Memory B cell (primary cell): Measurements from ENCODE around the gene RCCD1.

Experiments used
- ATAC-seq: fragments of 150-1000 bp; cut with Tn5 transposase; 2 replicates; pipeline ENCODE4 v1.10.0; 2021; ENCODE audit warnings: low read depth, mild to moderate bottlenecking, moderate library complexity
- DNase-seq, 2 donors: peaks; one replicate each; pipeline ENCODE4 v3.0.0; 2022; ENCODE audit warnings: low spot score in 2 of 2
- H3K27ac Mint-ChIP-seq: one replicate; pipeline ENCODE4 v1.8.0; 2022; ENCODE audit warnings: mild to moderate bottlenecking, moderate library complexity, mixed read lengths
- H3K27me3 Mint-ChIP-seq: one replicate; pipeline ENCODE4 v1.8.0; 2022; ENCODE audit warnings: mixed read lengths
- H3K36me3 Mint-ChIP-seq: one replicate; pipeline ENCODE4 v1.8.0; 2022; ENCODE audit warnings: mild to moderate bottlenecking, mixed read lengths
- H3K4me1 Mint-ChIP-seq: one replicate; pipeline ENCODE4 v1.8.0; 2022; ENCODE audit warnings: mixed read lengths
- H3K4me3 Mint-ChIP-seq: one replicate; pipeline ENCODE4 v1.8.0; 2022; ENCODE audit warnings: mild to moderate bottlenecking, moderate library complexity, mixed read lengths
- H3K9me3 Mint-ChIP-seq: one replicate; pipeline ENCODE4 v1.8.0; 2022; ENCODE audit warnings: mixed read lengths

Gene RCCD1

GRCh38 chr15:90959028-90959595 lies 4.4 kb downstream of the RCCD1 start:
- Mint-ChIP-seq H3K27ac (no peak overlapping the region), H3K36me3 (peaks cover 10% of the 10 kb centered on the region), H3K9me3 (no peaks in the 10 kb centered on the region), H3K4me1 (peaks cover 2% of the 10 kb centered on the region), H3K4me3 (no peak overlapping the region), H3K27me3 (no peaks in the 10 kb centered on the region)
- ATAC-seq (no peak), DNase-seq (no peak)

GRCh38 chr15:90959894-90960293 lies 5.2 kb downstream of the RCCD1 start:
- Mint-ChIP-seq H3K4me1 (no peaks in the 10 kb centered on the region), H3K9me3 (no peaks in the 10 kb centered on the region), H3K27me3 (no peaks in the 10 kb centered on the region), H3K27ac (no peak overlapping the region), H3K36me3 (peaks cover 10% of the 10 kb centered on the region), H3K4me3 (no peak overlapping the region)
- no peak for DNase-seq
- no peak for ATAC-seq

- H3K27ac Mint-ChIP-seq, result no peak overlapping the region
- no peak overlapping the region for H3K4me3 Mint-ChIP-seq
- H3K27me3 Mint-ChIP-seq, result no peaks in the 10 kb centered on the region
- H3K4me1 Mint-ChIP-seq, result no peaks in the 10 kb centered on the region
- no peak for ATAC-seq
- H3K36me3 Mint-ChIP-seq, result peaks cover 10% of the 10 kb centered on the region
- no peaks in the 10 kb centered on the region for H3K9me3 Mint-ChIP-seq
- no peak for DNase-seq
Observed at GRCh38 chr15:90960298-90961091, 5.8 kb downstream of the RCCD1 start.

GRCh38 chr15:90962021-90962420 lies 7.3 kb downstream of the RCCD1 start:
- peaks cover 14% of the 10 kb centered on the region for H3K36me3 Mint-ChIP-seq
- H3K4me3 Mint-ChIP-seq, result no peak overlapping the region
- DNase-seq, result no peak
- no peaks in the 10 kb centered on the region for H3K27me3 Mint-ChIP-seq
- ATAC-seq, result no peak
- H3K9me3 Mint-ChIP-seq, result no peaks in the 10 kb centered on the region
- H3K4me1 Mint-ChIP-seq, result no peaks in the 10 kb centered on the region
- no peak overlapping the region for H3K27ac Mint-ChIP-seq

GRCh38 chr15:90966262-90966661 lies 11.6 kb downstream of the RCCD1 start:
- Mint-ChIP-seq H3K4me3 (no peak overlapping the region), H3K36me3 (peaks cover 10% of the 10 kb centered on the region), H3K27me3 (no peaks in the 10 kb centered on the region), H3K9me3 (no peaks in the 10 kb centered on the region), H3K4me1 (no peaks in the 10 kb centered on the region), H3K27ac (peak overlapping the region; percentile 37)
- no peak for DNase-seq
- no peak for ATAC-seq

GRCh38 chr15:90967206-90967605 lies 12.5 kb downstream of the RCCD1 start:
- Mint-ChIP-seq H3K4me1 (no peaks in the 10 kb centered on the region), H3K4me3 (no peak overlapping the region), H3K27ac (no peak overlapping the region), H3K27me3 (no peaks in the 10 kb centered on the region), H3K9me3 (no peaks in the 10 kb centered on the region), H3K36me3 (peaks cover 7% of the 10 kb centered on the region)
- DNase-seq (no peak), ATAC-seq (no peak)

- Mint-ChIP-seq H3K36me3 (peaks cover 3% of the 10 kb centered on the region), H3K27ac (no peak overlapping the region), H3K27me3 (no peaks in the 10 kb centered on the region), H3K4me3 (no peak overlapping the region), H3K4me1 (no peaks in the 10 kb centered on the region), H3K9me3 (no peaks in the 10 kb centered on the region)
- ATAC-seq, result no peak
- no peak for DNase-seq
Observed at GRCh38 chr15:90968434-90968833, 13.8 kb downstream of the RCCD1 start.

GRCh38 chr15:90970274-90970673 lies 15.6 kb downstream of the RCCD1 start:
- DNase-seq (no peak), ATAC-seq (no peak)
- peaks cover 2% of the 10 kb centered on the region for H3K4me1 Mint-ChIP-seq
- H3K9me3 Mint-ChIP-seq, result no peaks in the 10 kb centered on the region
- H3K36me3 Mint-ChIP-seq, result peaks cover 6% of the 10 kb centered on the region
- H3K27me3 Mint-ChIP-seq, result no peaks in the 10 kb centered on the region
- H3K27ac Mint-ChIP-seq, result no peak overlapping the region
- no peak overlapping the region for H3K4me3 Mint-ChIP-seq

- no peaks in the 10 kb centered on the region for H3K9me3 Mint-ChIP-seq
Observed at GRCh38 chr15:90972133-90972532, 17.4 kb downstream of the RCCD1 start.

GRCh38 chr15:90974216-90974615 lies 19.5 kb downstream of the RCCD1 start:
- H3K4me3 Mint-ChIP-seq, result no peak overlapping the region
- H3K27ac Mint-ChIP-seq, result no peak overlapping the region
- H3K27me3 Mint-ChIP-seq, result no peaks in the 10 kb centered on the region
- no peak for ATAC-seq
- DNase-seq, result no peak
- peaks cover 3% of the 10 kb centered on the region for H3K36me3 Mint-ChIP-seq
- H3K9me3 Mint-ChIP-seq, result no peaks in the 10 kb centered on the region
- H3K4me1 Mint-ChIP-seq, result peaks cover 2% of the 10 kb centered on the region

More at GRCh38 chr15:90972133-90972532, 17.4 kb downstream of the RCCD1 start:
- no peaks in the 10 kb centered on the region for H3K27me3 Mint-ChIP-seq
- peaks cover 2% of the 10 kb centered on the region for H3K4me1 Mint-ChIP-seq
- ATAC-seq (no peak), DNase-seq (no peak)
- no peak overlapping the region for H3K27ac Mint-ChIP-seq
- H3K36me3 Mint-ChIP-seq, result peaks cover 3% of the 10 kb centered on the region
- H3K4me3 Mint-ChIP-seq, result no peak overlapping the region

GRCh38 chr15:90979582-90979981 lies 24.9 kb downstream of the RCCD1 start:
- Mint-ChIP-seq H3K36me3 (peaks cover 3% of the 10 kb centered on the region), H3K27ac (no peak overlapping the region), H3K9me3 (no peaks in the 10 kb centered on the region)

GRCh38 chr15:90981681-90982080 lies 27.0 kb downstream of the RCCD1 start:
- H3K9me3 Mint-ChIP-seq, result no peaks in the 10 kb centered on the region
- H3K4me3 Mint-ChIP-seq, result peak overlapping the region; percentile 69
- peaks cover 12% of the 10 kb centered on the region for H3K4me1 Mint-ChIP-seq
- peak overlapping the region; percentile 82 for H3K27ac Mint-ChIP-seq
- peaks cover 2% of the 10 kb centered on the region for H3K36me3 Mint-ChIP-seq
- no peaks in the 10 kb centered on the region for H3K27me3 Mint-ChIP-seq
- peak in 1 of 2 donors; percentile 8 for DNase-seq
- ATAC-seq, result peak; percentile 92

More at GRCh38 chr15:90979582-90979981, 24.9 kb downstream of the RCCD1 start:
- Mint-ChIP-seq H3K4me3 (no peak overlapping the region), H3K4me1 (peaks cover 12% of the 10 kb centered on the region), H3K27me3 (no peaks in the 10 kb centered on the region)
- ATAC-seq (no peak), DNase-seq (no peak)

GRCh38 chr15:90982135-90982534 lies 27.5 kb downstream of the RCCD1 start:
- Mint-ChIP-seq H3K4me1 (peaks cover 14% of the 10 kb centered on the region), H3K36me3 (peaks cover 2% of the 10 kb centered on the region), H3K4me3 (peak overlapping the region; percentile 69), H3K9me3 (no peaks in the 10 kb centered on the region), H3K27ac (peak overlapping the region; percentile 82), H3K27me3 (no peaks in the 10 kb centered on the region)
- ATAC-seq, result peak; percentile 33
- no peak for DNase-seq

GRCh38 chr15:90986790-90987507 lies 32.3 kb downstream of the RCCD1 start:
- Mint-ChIP-seq H3K4me3 (peak overlapping the region; percentile 47), H3K27ac (peak overlapping the region; percentile 25), H3K27me3 (no peaks in the 10 kb centered on the region), H3K4me1 (peaks cover 17% of the 10 kb centered on the region), H3K9me3 (no peaks in the 10 kb centered on the region), H3K36me3 (no peaks in the 10 kb centered on the region)
- peak; percentile 42 for ATAC-seq
- no peak for DNase-seq
